IPS DF 4.7 (cell line): Measurements from ENCODE around the gene SLC35C1.
"Not testable (repeated sequence)": the region's sequence is repeated elsewhere in the genome, so short reads cannot be mapped to it uniquely, and the experiment has no call there.

ENCODE experiments used
- DNase-seq: peaks from one replicate; pipeline ENCODE4 v3.0.0-alpha.2; 2013; ENCODE audit warnings: low spot score; ENCODE audit errors: extremely low read depth

Gene SLC35C1

GRCh38 chr11:45810431-45811108 is 5.6 kb downstream of the SLC35C1 start:
- DNase-seq, result no peak

GRCh38 chr11:45811109-45811435 is 6.1 kb downstream of the SLC35C1 start:
- DNase-seq, result no peak

GRCh38 chr11:45811571-45812290 is 6.8 kb downstream of the SLC35C1 start:
- DNase-seq, result no peak

GRCh38 chr11:45812581-45813548 is 7.9 kb downstream of the SLC35C1 start:
- no peak for DNase-seq

GRCh38 chr11:45815747-45816146 is 10.8 kb downstream of the SLC35C1 start:
- no peak for DNase-seq

- DNase-seq, result no peak
These were observed 11.7 kb downstream of the SLC35C1 start for GRCh38 chr11:45816614-45817013.

GRCh38 chr11:45817191-45817590 is 12.2 kb downstream of the SLC35C1 start:
- no peak for DNase-seq

- no peak for DNase-seq
These were observed 14.1 kb downstream of the SLC35C1 start for GRCh38 chr11:45818961-45819605.

- DNase-seq, result no peak
These were observed 15.4 kb downstream of the SLC35C1 start for GRCh38 chr11:45820211-45820857.

GRCh38 chr11:45826492-45826891 is 21.5 kb downstream of the SLC35C1 start:
- not testable (repeated sequence) for DNase-seq

- no peak for DNase-seq
These were observed 22.2 kb downstream of the SLC35C1 start for GRCh38 chr11:45827123-45827522.

- DNase-seq, result no peak
These were observed 24.0 kb downstream of the SLC35C1 start for GRCh38 chr11:45828996-45829395.

GRCh38 chr11:45830596-45830995 is 25.6 kb downstream of the SLC35C1 start:
- no peak for DNase-seq

- DNase-seq, result no peak
These were observed 28.0 kb downstream of the SLC35C1 start for GRCh38 chr11:45832811-45833441.

GRCh38 chr11:45833761-45834160 is 28.8 kb downstream of the SLC35C1 start:
- DNase-seq, result no peak

- no peak for DNase-seq
These were observed 29.4 kb downstream of the SLC35C1 start for GRCh38 chr11:45834298-45834756.

GRCh38 chr11:45839204-45839603 is 34.3 kb downstream of the SLC35C1 start:
- DNase-seq, result no peak

GRCh38 chr11:45840251-45840650 is 35.3 kb downstream of the SLC35C1 start:
- DNase-seq, result not testable (repeated sequence)

- DNase-seq, result no peak
These were observed 38.4 kb downstream of the SLC35C1 start for GRCh38 chr11:45843158-45843924.
